Right lobe of liver (tissue), 6 donors: ENCODE data around the gene TNFSF4. TPM values are rescaled to one million over a fixed set of nuclear protein-coding genes. Genes with fewer than 3 reads are reported as not detected.
"Not testable (repeated sequence)": the region's sequence is repeated elsewhere in the genome, so short reads cannot be mapped to it uniquely, and the experiment has no call there.

Experiments used
- ATAC-seq, 4 donors: fragments of 200-7000 bp; cut with Tn5 transposase; one replicate each; pipeline ENCODE4 v1.9.1; 2020; ENCODE audit warnings: mild to moderate bottlenecking in 4 of 4, moderate library complexity in 4 of 4
- DNase-seq, 3 donors: peaks; one replicate each; pipeline ENCODE4 v3.0.0-alpha.2; 2020
- H3K27ac ChIP-seq, 3 donors: fragments of 200-600 bp; one replicate each; pipeline ENCODE4 v1.8.0; 2022
- H3K27me3 ChIP-seq, 2 donors: fragments of 200-600 bp; one replicate each; pipeline ENCODE4 v1.8.0; 2022
- H3K36me3 ChIP-seq, 4 donors: fragments of 200-600 bp; sonication (generic) in 1 of 4; one replicate each; pipeline versions ENCODE4 v1.5.1 to v1.8.0; 2017 to 2022; ENCODE audit warnings: control low read depth in 1 of 4
- H3K4me1 ChIP-seq, 4 donors: fragments of 200-600 bp; sonication (generic) in 1 of 4; one replicate each; pipeline versions ENCODE4 v1.5.1 to v1.8.0; 2017 to 2022; ENCODE audit warnings: control low read depth in 1 of 4
- H3K4me3 ChIP-seq, 3 donors: fragments of 200-600 bp; one replicate each; pipeline ENCODE4 v1.8.0; 2022
- H3K9me3 ChIP-seq, 4 donors: fragments of 200-600 bp; sonication (generic) in 1 of 4; one replicate each; pipeline versions ENCODE4 v1.5.1 to v1.8.0; 2017 to 2022; ENCODE audit warnings: control low read depth in 1 of 4
- CTCF ChIP-seq, 4 donors: fragments of 200-600 bp in 3 of 4; fragments of 450-650 bp in 1 of 4; IDR thresholded peaks; one replicate each; pipeline versions ENCODE4 v1.5.1 to v1.8.0; 2016 to 2022; ENCODE audit warnings: antibody characterized with exemption in 4 of 4, mild to moderate bottlenecking in 2 of 4
- POLR2A ChIP-seq: fragments of 450-650 bp; IDR thresholded peaks from one replicate; pipeline ENCODE4 v1.6.1; 2017; ENCODE audit warnings: antibody characterized with exemption, mild to moderate bottlenecking
- WGBS: methylation state at CpG from one replicate; pipeline ENCODE4 v1.1.6; 2018; ENCODE audit warnings: low coverage, low lambda C conversion rate; ENCODE audit not compliant: insufficient coverage; ENCODE audit errors: missing lambda C conversion rate; 5-methylcytosine and 5-hydroxymethylcytosine counted together
- intact Hi-C, 2 donors: fragments of 100-400 bp; cut with DNase I; formaldehyde crosslinking; loops; one replicate each; pipeline versions ENCODE4 v1.11.2 to v1.14.1; 2022
- total RNA-seq, 6 experiments: library from RNA; depleted of rRNA in 2 of 6; stranded (reverse); fragments of >200 nt in 2 of 6; fragmentation: NEBNext Ultra II Directional in 3 of 6; extraction: Animal tissue kit (Norgen Biotek cat#: 25700) in 3 of 6; gene quantifications; one replicate each; pipeline versions ENCODE4 v1.1.0 to v1.2.4, GENCODE V29; 2016 to 2023
- donor health status: DM: no; HTN: yes; CAD: no.
- donor health status: DM: no; HTN: no; CAD: no.
- donor health status: DM: no; HTN: no; CAD: no.
- donor health status: DM: no; HTN: yes; CAD: no.
- donor health status: DM: no; HTN: yes; CAD: no.

TNFSF4 gene
- total RNA-seq, 6 experiments from 2014 or later = 0.49 to 0.97 (median 0.55) TPM

- Histone ChIP-seq H3K27ac (no peak overlapping the region), H3K9me3 (peaks cover 0 to 3% (median 0%) of the 10 kb centered on the region in 4 donors)
- TF ChIP-seq CTCF (IDR thresholded peaks at IDR 0.05) = no peak
- no peak for TF ChIP-seq POLR2A
These were observed 33.5 kb upstream of the TNFSF4 start for GRCh38 chr1:173240609-173241008.

GRCh38 chr1:173239058-173239457 is 31.9 kb upstream of the TNFSF4 start:
- Histone ChIP-seq H3K27me3 (no peaks in the 10 kb centered on the region), H3K27ac (no peak overlapping the region), H3K4me1 (no peaks in the 10 kb centered on the region), H3K4me3 (no peak overlapping the region), H3K9me3 (no peaks in the 10 kb centered on the region), H3K36me3 (no peaks in the 10 kb centered on the region)
- TF ChIP-seq CTCF (IDR thresholded peaks at IDR 0.05) = no peak
- no peak for TF ChIP-seq POLR2A
- no peak for DNase-seq
- 89% methylated on average over 2 of the region's 2 CpGs for WGBS
- intact Hi-C loops = no loop called here
- ATAC-seq = no peak

More at GRCh38 chr1:173240609-173241008, 33.5 kb upstream of the TNFSF4 start:
- ATAC-seq (no peak), DNase-seq (no peak)
- Histone ChIP-seq H3K4me3 (no peak overlapping the region), H3K27me3 (no peaks in the 10 kb centered on the region), H3K4me1 (no peaks in the 10 kb centered on the region), H3K36me3 (no peaks in the 10 kb centered on the region)
- intact Hi-C loops = no loop called here

- H3K9me3 ChIP-seq = no peaks in the 10 kb centered on the region
- TF ChIP-seq CTCF (IDR thresholded peaks at IDR 0.05) (no peak), POLR2A (no peak)
- H3K4me3 ChIP-seq = no peak overlapping the region
- H3K36me3 ChIP-seq = no peaks in the 10 kb centered on the region
- no peaks in the 10 kb centered on the region for H3K4me1 ChIP-seq
- H3K27me3 ChIP-seq = no peaks in the 10 kb centered on the region
- no peak overlapping the region for H3K27ac ChIP-seq
- intact Hi-C loops = no loop called here
- ATAC-seq (no peak), DNase-seq (no peak)
- WGBS = 80% methylated on average over 4 of the region's 4 CpGs
These were observed 27.8 kb upstream of the TNFSF4 start for GRCh38 chr1:173234899-173235298.

GRCh38 chr1:173234434-173234833 is 27.3 kb upstream of the TNFSF4 start:
- H3K9me3 ChIP-seq, H3K27ac ChIP-seq, DNase-seq, H3K36me3 ChIP-seq, intact Hi-C loops, H3K27me3 ChIP-seq, ATAC-seq, H3K4me1 ChIP-seq, H3K4me3 ChIP-seq: not testable (repeated sequence)
- 85% methylated on average over 3 of the region's 3 CpGs for WGBS

GRCh38 chr1:173229031-173229430 is 21.9 kb upstream of the TNFSF4 start:
- WGBS = 90% methylated on average over 3 of the region's 3 CpGs
- not testable (repeated sequence) for H3K4me1 ChIP-seq, ATAC-seq

GRCh38 chr1:173224949-173225348 is 17.8 kb upstream of the TNFSF4 start:
- DNase-seq = no peak
- ATAC-seq = no peak
- no peak overlapping the region for H3K27ac ChIP-seq
- no peaks in the 10 kb centered on the region for H3K27me3 ChIP-seq
- no peak overlapping the region for H3K4me3 ChIP-seq
- H3K36me3 ChIP-seq = no peaks in the 10 kb centered on the region
- no peaks in the 10 kb centered on the region for H3K9me3 ChIP-seq
- intact Hi-C loops = no loop called here
- TF ChIP-seq CTCF (IDR thresholded peaks at IDR 0.05) = no peak
- TF ChIP-seq POLR2A = no peak
- no peaks in the 10 kb centered on the region for H3K4me1 ChIP-seq

More at GRCh38 chr1:173229031-173229430, 21.9 kb upstream of the TNFSF4 start:
- H3K36me3 ChIP-seq, H3K27me3 ChIP-seq, DNase-seq, intact Hi-C loops, H3K4me3 ChIP-seq, H3K27ac ChIP-seq, H3K9me3 ChIP-seq: not testable (repeated sequence)
